Effector memory CD8-positive, alpha-beta T cell (primary cell): ENCODE data around the gene SLC15A2.

Source experiments
- ATAC-seq: fragments of 150-1000 bp; cut with Tn5 transposase; replicated peaks from 2 replicates; pipeline ENCODE4 v1.10.0; 2021; ENCODE audit warnings: mild to moderate bottlenecking, moderate library complexity
- DNase-seq, 3 experiments: peaks; one replicate each; pipeline ENCODE4 v3.0.0; 2021
- H3K27ac Mint-ChIP-seq, 2 donors: one replicate each; pipeline ENCODE4 v1.8.0; 2022; ENCODE audit warnings: mild to moderate bottlenecking in 2 of 2, mixed read lengths in 2 of 2, moderate library complexity in 2 of 2
- H3K27me3 Mint-ChIP-seq, 2 donors: one replicate each; pipeline ENCODE4 v1.8.0; 2022; ENCODE audit warnings: mixed read lengths in 2 of 2
- H3K36me3 Mint-ChIP-seq: one replicate; pipeline ENCODE4 v1.8.0; 2022; ENCODE audit warnings: mild to moderate bottlenecking, moderate library complexity, mixed read lengths; ENCODE audit not compliant: insufficient read depth
- H3K4me1 Mint-ChIP-seq, 2 donors: one replicate each; pipeline ENCODE4 v1.8.0; 2022; ENCODE audit warnings: low read depth in 2 of 2, mixed read lengths in 2 of 2
- H3K4me3 Mint-ChIP-seq, 2 donors: one replicate each; pipeline ENCODE4 v1.8.0; 2022; ENCODE audit warnings: mild to moderate bottlenecking in 2 of 2, mixed read lengths in 2 of 2, moderate library complexity in 2 of 2
- H3K9me3 Mint-ChIP-seq, 2 donors: one replicate each; pipeline ENCODE4 v1.8.0; 2022; ENCODE audit warnings: mixed read lengths in 2 of 2

The SLC15A2 gene

DNA sequence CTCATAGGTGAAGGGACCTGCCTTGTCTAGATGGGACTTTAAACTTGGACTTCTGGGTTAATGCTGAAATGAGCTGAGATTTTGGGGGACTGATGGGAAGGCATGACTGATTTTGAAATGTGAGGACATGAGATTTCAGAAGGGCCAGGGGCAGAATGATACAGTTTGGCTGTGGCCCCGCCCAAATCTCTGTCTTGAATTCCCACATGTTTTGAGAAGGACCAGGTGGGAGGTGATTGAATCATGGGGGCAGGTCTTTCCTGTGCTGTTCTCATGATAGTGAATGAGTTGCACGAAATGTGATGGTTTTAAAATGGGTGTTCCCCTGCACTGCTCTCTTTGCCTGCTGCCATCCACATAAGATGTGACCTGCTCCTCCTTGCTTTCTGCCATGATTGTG is 85.0 kb downstream of the SLC15A2 start:
- Mint-ChIP-seq H3K27me3 (no peaks in the 10 kb centered on the region), H3K4me1 (peaks cover 0 to 4% of the 10 kb centered on the region in 2 donors), H3K27ac (no peak overlapping the region), H3K36me3 (no peaks in the 10 kb centered on the region), H3K9me3 (peaks cover 4 to 10% of the 10 kb centered on the region in 2 donors), H3K4me3 (no peak overlapping the region)
- DNase-seq (no peak), ATAC-seq (no peak)

DNA sequence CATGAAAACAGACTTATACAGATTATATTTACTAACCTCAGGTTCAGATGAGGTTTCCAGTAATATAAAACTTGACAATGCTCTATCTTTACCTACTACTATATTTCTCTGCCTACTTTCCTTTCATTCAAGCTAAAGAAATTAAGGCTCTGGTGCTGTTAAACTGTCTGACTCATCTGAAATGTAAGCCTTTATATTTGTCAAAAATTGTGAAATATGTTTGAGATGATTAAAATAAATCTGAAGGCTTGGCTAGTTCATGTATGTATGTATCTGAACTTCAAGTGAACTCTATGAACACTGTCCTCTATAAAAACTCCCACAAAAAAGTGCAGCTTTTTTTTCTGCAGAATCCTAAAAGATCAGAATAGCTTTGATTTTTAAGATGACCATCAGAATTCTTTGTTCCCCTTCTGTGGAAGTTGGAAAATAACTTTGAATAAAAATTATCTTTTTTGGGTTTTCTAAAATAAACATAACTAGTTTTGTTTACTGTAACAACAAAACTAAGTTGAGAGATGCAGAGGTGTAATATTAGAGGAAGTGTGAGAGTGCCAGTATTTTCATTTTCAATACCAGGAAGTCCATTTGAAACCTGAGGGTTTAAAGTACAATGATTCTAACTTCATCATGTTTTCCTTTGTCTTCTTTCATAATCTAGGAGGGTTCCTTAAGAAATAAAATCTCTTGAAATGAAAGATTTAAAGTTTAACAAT is 85.7 kb downstream of the SLC15A2 start:
- DNase-seq (no peak), ATAC-seq (no peak)
- Mint-ChIP-seq H3K36me3 (no peaks in the 10 kb centered on the region), H3K4me1 (peaks cover 0 to 4% of the 10 kb centered on the region in 2 donors), H3K27me3 (no peaks in the 10 kb centered on the region), H3K27ac (no peak overlapping the region), H3K9me3 (peaks cover 5 to 15% of the 10 kb centered on the region in 2 donors), H3K4me3 (no peak overlapping the region)

DNA sequence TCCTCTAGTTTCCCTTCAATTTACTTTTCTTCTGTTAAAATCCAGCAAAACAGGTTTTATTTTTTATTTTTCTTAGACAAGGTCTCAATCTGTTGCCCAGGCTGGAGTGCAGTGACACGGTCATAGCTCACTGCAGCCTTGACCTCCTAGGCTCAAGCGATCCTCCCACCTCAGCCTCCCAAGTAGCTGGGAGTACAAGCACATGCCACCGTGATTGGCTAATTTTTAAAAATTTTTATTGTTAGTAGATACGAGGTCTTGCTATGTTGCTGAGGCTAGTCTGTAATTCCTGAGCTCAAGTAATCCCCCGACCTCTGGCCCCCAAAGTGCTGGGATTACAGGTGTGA is 86.2 kb downstream of the SLC15A2 start:
- H3K36me3 Mint-ChIP-seq = no peaks in the 10 kb centered on the region
- H3K4me3 Mint-ChIP-seq = no peak overlapping the region
- DNase-seq = no peak
- ATAC-seq = no peak
- H3K27me3 Mint-ChIP-seq = peaks cover 0 to 5% of the 10 kb centered on the region in 2 donors
- H3K27ac Mint-ChIP-seq = no peak overlapping the region
- H3K4me1 Mint-ChIP-seq = peaks cover 0 to 4% of the 10 kb centered on the region in 2 donors
- H3K9me3 Mint-ChIP-seq = peaks cover 5 to 15% of the 10 kb centered on the region in 2 donors

DNA sequence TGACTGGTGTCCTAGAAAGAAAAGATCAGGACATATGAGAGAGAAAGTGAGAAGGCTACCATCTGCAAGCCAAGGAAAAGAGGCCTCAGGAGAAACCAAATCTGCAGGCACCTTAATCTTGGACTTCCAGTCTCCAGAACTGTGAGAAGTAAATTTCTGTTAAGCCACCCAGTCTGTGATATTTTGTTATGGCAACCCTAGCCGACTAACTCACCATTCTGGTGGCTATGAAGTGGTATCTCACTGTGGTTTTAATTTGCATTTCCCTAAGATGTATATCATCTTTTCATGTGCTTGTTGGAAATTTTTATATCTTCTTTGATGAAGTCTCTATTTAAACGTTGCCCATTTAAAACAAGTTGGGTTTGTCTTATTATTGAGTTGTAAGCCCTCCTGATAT is 87.3 kb downstream of the SLC15A2 start:
- ATAC-seq = no peak
- Mint-ChIP-seq H3K9me3 (peaks cover 5 to 15% of the 10 kb centered on the region in 2 donors), H3K4me3 (no peak overlapping the region), H3K27me3 (peaks cover 0 to 5% of the 10 kb centered on the region in 2 donors), H3K27ac (no peak overlapping the region), H3K36me3 (no peaks in the 10 kb centered on the region), H3K4me1 (peaks cover 0 to 4% of the 10 kb centered on the region in 2 donors)
- no peak for DNase-seq

DNA sequence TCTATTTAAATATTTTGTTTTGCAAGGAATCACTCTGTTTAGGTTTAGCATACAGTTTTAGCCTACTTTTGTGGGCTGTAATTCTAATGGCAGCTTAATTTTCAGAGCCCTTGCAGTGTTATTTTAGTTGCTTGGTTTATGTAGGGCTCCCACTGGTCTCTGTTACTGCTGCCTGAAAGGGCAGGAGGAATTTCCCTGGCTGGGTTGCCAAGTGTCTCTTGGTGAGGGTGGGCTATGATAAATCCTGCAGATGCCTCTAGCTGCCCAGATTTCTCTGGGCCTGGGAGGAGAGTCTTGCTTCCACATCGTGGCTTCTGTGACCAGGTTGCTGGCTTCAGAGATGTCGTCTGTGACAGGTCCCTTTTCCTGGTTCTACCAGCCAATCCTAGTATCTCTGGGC is 91.6 kb downstream of the SLC15A2 start:
- Mint-ChIP-seq H3K27ac (no peak overlapping the region), H3K4me1 (no peaks in the 10 kb centered on the region), H3K4me3 (no peak overlapping the region), H3K9me3 (peaks cover 1 to 8% of the 10 kb centered on the region in 2 donors), H3K36me3 (no peaks in the 10 kb centered on the region), H3K27me3 (peaks cover 0 to 12% of the 10 kb centered on the region in 2 donors)
- DNase-seq (no peak), ATAC-seq (no peak)

DNA sequence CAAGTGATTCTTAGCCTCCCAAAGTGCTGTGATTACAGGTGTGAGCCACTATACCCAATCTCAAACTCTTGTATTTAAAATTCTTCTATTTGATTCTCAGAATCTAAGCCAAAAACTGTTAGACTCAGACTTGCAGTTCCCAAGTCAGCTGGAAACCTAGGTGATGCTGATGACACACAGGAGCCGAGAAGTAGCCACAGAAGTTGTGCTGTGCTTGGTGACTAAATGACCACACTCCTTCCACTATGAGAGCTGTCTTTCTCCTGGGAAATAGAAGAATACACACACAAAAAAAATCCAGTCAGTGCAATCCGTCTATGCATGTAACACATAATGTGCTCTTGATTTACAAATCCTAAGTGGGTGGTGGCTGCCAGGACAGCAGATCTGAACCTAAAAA is 93.9 kb downstream of the SLC15A2 start:
- Mint-ChIP-seq H3K4me3 (no peak overlapping the region), H3K27me3 (peaks cover 0 to 12% of the 10 kb centered on the region in 2 donors), H3K9me3 (peaks cover 1 to 8% of the 10 kb centered on the region in 2 donors), H3K27ac (no peak overlapping the region), H3K36me3 (no peaks in the 10 kb centered on the region), H3K4me1 (no peaks in the 10 kb centered on the region)
- DNase-seq (no peak), ATAC-seq (no peak)

DNA sequence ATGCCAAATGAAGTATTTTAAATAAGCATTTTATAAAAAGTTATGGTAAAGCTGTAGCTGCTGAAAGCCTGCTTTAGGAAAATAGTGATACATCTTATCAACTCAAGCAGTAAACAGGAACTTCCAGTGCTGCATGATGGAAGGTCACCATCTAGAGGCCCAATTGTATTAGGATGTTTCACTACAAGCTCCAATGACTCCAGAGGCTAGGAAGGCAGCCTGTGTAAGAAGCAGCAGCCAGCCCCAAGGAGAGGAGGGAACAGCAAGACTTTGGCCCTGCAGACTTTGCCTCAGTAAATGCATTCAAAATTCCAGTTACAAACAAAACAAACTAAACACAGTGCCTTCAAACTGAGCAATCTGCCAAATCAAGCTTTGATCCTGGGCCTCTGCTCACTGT is 95.7 kb downstream of the SLC15A2 start:
- Mint-ChIP-seq H3K27ac (no peak overlapping the region), H3K4me1 (no peaks in the 10 kb centered on the region), H3K36me3 (no peaks in the 10 kb centered on the region), H3K4me3 (no peak overlapping the region), H3K9me3 (no peaks in the 10 kb centered on the region), H3K27me3 (peaks cover 0 to 12% of the 10 kb centered on the region in 2 donors)
- DNase-seq = no peak
- no peak for ATAC-seq

DNA sequence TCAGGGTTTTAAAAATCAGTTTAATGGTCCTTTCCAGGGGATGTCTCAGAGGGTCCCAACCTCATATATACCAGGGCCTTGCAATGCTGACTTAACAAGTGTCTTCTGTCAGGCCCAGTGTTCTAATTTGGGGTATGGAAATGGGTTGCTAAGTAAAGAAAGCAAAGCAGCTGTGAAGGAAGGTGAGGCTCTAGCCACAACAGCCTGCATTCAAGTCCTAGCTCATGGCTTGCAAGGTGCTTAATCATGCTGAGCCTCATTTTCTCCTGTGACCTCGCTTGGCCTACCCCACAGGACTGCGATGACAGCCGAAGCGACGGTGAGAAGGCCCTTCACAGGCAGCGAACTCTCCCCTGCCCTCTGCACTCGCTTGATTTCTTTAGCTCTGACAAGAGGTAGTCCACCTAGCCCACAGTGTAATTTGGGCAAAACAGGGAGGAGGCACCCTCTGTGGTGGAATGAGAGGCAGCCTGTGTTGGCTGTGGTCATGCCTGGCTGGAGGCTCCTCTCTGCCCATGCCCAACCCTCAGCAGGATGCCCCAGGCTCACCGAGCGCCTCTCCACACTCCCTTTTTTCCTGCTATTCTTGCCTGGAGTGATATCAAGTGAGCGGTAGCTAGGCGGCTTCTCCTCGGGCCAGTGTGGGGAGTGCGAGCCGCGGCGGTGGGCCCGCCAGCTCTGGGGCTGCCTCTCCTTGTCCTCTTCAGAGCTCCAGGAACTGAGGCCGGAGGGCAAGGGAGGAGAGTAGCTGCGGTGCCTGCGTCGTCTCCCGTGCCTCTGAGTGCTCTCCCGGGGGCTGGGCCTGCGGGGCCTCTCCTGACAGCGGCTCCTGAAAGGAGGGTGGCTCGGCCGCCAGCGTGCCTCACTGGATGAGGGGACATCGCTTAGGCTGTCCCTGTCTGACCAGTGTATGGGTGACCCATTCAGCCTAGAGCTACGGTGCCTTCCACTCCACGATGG is 98.7 kb downstream of the SLC15A2 start:
- Mint-ChIP-seq H3K36me3 (no peaks in the 10 kb centered on the region), H3K9me3 (no peaks in the 10 kb centered on the region), H3K27me3 (peaks cover 0 to 7% of the 10 kb centered on the region in 2 donors), H3K27ac (no peak overlapping the region), H3K4me1 (peaks cover 9 to 10% of the 10 kb centered on the region in 2 donors), H3K4me3 (no peak overlapping the region)
- DNase-seq (no peak), ATAC-seq (no peak)
